CD4-positive, alpha-beta T cell treated with Interleukin-1 beta for 1 hour (primary cell): ENCODE data around the gene TRPV3.
A peak's percentile ranks its signal among the peaks of the same experiment; 100 is the strongest.
"Not testable (repeated sequence)": the region's sequence is repeated elsewhere in the genome, so short reads cannot be mapped to it uniquely, and the experiment has no call there.

ENCODE experiments used
- DNase-seq, 2 donors: peaks; one replicate each; pipeline ENCODE4 v3.0.0-alpha.2; 2020 to 2022

TRPV3 gene

DNA sequence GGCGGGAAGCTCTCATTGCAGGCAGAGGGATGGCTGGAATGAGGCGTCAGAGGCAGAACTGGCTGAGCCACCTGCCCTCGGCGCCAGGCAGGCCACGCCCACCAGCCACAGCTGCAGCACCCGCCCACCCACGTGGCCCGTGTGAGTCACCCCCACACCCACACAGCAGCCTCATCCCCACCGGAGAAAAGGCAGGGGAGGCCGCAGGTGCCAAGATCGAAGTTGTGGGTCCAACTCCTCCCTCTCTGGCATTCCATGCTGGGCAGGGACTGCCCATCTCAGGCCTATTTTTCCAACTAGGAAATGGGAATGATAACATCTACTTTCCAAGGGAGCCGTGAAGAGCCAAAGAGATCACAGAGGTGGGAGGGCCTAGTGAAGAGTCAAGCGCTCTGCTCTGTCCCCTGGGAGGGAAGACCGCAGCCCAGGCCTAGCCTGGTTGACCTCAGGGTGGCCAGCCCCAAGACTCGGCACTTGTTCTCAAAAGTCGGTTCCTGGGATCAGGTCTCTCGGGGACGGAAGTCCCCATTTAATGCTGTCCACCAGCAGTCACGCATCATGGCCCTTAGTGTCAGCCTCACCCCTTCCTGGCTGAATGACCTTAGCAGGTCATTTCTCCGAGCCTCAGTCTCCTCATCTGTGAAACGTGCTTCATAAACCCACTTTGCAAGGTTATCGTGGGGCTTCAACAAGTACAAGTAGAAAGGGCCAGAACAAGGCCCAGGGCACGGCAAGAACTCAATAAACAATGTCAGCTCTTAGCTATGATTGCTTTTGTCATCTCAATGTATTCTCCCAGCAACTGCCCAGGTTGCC, at the start of gene TRPV3:
Gene TRPV3, minus strand, starts transcription at position 45 of the 816 bp plus-strand sequence. CDS start 2,962 bp downstream, outside the sequence.
- peak; percentile 27 to 37 for DNase-seq

DNA sequence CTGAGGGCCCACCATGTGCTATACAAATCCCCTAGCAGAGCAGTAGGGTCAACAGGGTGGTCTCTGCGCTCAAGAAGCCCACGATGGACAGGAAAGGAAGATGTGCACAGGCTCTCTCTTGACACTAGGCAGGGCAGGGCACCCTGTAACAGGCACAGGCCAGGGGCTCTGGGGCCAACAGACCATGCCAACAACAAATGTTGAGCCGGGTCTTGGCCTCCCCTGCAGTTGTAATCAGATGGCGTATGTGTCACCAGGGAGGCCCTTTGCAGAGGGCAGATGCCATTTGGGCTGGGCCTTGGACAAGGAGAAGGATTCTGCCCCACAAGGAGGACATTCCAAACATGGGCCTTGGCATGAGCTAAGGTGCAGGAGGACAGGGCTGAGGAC, 46.3 kb upstream of the TRPV3 start:
- no peak for DNase-seq

DNA sequence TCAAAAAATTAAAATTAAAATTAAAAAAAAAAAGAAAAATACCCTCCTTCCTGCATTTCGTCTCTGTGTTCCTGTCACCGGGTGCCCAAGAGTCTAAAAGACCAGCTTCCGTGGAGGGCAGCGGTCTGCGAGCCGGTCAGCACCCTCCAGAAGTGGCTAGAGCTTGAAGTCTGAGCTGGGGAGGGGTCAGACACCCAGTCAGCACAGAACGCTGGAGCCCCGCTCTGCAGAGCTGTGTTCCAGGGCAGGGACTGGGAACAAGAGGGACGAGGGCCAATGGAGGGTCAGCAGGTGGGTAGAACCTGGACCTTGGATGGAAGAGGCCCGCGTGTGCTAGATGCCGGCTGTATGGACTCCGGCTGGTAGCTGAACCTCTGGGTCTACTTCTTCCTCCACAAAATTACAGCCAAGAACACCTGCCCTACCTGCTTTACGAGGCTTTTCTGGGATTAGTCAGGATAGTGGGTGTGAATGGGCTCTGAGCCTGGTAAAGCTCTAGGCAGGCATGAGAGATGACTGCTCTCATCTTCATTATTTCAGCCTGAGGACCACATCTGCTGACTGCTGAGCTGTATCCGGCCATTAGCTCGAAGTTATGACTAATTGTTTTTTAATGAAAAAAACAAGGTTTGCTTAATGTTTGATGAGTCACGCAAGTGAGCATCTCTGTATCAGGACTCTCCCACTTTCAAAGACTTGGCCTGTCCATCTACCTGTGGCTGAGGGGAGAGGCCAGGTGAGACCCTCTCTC, 45.7 kb upstream of the TRPV3 start:
- DNase-seq, result no peak

DNA sequence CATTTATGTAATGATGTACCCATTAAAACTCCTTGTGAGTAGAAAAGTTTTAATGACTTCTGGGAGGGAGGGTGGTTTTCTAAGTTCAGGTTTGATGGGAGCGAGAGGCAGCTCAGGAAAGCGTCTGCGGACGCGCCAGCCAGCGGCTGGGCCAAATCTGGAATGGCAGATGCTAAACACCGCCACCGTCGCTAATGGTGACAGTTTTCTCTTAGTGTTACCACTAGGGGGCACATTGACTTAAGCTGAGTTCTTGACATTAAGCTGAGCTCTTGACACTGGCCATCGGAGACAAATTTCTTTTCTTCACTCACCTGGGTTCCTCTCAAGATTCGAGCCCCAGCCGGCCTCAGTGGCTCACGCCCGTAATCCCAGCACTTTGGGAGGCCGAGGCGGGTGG, 44.9 kb upstream of the TRPV3 start:
- DNase-seq, result peak in 1 of 2 donors; percentile 16

DNA sequence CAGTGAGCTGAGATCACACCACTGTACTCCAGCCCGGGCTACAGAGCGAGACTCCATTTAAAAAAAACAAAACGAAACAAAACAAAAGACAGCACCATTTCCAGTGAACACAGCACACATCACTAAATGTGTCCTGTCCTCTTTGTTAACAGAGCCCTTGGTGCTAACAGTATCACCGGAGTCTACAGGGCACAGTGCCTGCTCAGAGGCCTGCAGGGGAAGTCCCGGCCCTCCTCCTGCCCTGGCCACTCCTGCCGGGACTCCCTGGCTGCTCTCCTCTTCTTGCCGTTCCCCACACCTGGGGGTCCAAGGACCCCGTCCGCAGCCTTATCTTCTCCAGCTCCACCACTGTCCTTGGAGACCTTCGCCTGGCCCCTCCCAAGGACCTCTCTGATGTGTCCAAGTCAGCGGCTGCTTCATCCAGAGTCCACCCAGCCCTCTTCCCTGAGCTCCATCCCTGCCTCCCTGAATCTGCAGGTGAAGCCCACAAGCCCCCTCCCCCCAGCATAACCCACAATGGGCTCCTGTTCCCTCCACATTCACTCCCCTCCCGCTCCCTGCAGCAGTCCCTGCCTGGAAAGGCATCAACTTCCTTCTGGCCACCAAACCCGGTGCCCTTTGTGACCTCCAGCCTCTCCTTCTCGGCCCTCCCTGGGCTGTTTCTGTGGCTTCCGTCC, 43.1 kb upstream of the TRPV3 start:
- no peak for DNase-seq

DNA sequence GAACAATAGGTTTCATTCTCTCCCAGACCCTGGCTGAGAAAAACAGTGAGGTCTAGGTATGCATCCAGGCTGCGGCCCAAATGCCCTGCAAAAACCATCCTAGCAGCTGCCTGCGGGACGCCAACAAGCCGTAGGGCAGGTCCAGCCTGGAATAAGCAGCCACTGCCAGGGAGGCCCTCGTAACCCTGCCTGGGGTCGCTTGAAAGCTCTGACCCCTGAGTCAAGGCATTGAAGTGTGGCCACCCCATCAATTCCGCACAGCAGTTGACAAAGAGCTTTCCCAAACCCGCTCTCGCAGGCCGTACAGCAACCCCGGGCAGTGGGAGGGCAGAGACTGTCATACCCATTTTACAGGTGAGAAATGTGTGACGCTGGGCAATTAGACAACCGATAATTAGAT, 40.5 kb upstream of the TRPV3 start:
- DNase-seq, result no peak

DNA sequence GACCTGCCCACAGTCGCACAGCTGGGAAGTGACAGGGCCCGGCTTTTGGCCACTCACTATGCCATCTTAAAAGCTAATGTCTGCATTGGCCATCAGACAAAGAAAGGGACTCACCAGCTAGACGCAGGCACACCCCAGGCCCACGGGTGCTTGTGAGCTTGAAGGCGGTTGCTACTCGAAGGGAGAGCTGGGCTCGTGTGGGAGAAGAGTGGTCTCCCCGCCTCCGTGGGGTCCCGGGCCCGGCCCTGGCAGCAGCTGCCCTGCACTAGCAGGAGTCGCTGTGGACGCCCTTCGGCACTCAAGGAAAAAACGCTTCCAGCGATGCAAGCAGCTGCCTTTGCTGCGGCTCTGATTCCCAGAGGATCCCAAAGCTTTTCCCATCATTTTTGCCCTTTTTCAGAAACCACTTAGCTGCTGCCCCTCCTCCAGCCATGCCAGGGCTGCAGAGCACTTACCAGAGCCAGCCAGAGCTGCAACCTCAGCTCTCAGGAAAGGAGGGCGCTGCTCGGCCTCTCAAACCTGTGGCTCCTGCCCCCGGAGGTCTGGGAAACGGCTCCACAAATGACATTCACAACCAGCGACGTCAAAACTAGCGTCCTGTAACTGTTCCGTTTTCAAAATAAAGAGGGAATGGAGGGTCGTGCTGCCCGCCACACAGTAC, 39.3 kb upstream of the TRPV3 start:
- DNase-seq, result no peak

DNA sequence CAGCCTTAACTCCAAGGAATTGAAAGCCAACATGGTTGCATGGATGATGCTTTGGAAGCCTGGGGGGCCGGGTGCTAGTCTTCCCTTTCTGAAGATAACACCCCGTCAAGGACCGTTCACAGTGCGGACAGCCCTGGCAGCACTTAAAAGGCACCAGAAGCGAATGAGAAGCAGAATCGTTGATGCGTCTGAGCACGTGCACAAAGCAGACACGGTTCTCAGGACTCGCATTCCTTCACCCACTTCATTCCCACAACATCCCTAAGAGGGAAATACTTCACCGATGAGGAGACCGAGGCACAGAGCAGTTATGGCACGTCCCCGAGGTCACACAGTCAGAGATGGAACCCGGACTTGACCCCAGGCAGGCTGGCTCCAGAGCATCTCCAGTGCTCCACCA, 37.4 kb upstream of the TRPV3 start:
- no peak for DNase-seq

DNA sequence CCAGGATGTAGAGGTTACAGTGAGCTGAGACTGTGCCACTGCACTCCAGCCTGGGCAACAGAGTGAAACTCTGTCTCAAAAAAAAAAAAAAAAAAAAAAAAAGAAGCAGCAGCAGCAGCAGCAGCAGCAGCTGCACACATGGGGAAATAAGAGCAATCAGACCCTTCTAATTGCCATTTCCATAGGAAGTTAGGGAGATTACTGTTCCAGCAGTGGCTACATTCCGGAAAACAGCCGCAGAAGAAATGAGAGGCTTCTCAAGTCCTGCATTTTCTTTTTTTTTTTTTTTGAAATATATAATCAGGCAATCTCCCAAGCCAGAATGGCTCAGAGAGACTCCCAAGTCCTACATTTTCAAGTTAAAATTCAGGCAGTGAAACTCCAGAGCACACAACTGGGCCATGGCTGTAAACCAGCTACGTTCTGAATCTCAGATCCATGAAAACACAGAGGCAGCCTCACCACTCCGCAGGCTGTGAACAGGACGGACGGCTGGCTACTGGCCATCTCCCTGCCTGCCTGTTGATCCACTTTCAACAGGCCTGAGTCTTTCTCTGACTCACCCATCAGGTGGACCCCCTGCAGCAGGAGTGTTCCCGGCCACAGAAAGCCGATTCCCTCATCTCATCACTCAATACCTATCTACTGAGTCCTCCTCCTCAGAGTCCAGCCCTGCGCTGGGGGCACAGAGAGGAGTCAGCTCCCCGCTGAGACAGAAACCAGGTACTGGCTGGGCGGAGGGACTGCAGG, 36.6 kb upstream of the TRPV3 start:
- no peak for DNase-seq

DNA sequence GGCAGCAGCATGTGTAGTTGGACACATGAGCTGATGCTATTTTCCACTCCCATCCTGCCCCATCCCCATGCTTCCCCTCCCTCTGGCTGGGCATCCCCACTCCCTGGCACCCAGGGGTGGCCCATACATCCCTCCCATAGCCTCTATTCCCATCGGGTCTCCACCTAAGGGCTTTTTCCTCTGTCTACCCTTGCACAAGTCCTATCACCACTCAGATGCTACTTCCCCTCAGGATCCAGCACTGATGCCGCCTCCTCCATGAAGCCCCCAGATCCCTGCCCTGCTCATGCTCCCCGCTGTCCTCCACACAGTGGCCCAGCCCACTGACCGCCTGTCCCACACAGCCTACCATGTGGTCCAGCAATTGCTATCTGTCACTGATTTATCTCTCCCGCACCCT, 35.8 kb upstream of the TRPV3 start:
- DNase-seq, result no peak

DNA sequence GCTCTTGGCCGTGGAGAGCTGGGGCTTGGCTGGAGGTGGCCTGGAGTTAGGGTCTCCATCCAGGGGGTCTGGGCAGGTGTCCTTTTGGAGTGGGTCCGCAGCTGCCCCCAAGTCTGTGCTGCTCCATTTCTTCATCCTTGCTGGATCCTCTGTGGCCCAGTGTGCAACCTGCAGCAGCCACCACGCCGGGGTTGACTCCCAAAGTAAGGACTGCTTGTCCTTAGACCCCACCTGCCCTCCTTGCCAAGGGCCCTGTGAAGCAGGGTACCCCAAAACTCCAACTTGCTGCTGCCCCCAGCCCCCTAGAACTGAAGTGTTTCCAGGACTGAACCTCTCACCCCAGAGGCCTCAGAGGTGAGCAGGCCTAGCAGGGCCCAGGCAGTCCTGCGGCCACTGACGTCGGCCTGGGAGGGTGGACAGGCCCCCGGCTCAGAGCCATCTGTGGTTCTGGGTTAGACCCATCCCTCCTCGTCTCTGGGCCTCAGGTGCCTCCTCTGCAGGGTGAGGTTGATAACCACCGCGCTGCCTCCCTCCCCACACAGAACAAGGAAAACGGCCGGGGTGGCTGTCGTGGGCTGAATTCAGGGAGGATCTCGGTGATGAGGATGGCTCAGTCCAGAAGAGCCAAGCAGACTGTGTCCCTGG, 34.7 kb upstream of the TRPV3 start:
- no peak for DNase-seq

DNA sequence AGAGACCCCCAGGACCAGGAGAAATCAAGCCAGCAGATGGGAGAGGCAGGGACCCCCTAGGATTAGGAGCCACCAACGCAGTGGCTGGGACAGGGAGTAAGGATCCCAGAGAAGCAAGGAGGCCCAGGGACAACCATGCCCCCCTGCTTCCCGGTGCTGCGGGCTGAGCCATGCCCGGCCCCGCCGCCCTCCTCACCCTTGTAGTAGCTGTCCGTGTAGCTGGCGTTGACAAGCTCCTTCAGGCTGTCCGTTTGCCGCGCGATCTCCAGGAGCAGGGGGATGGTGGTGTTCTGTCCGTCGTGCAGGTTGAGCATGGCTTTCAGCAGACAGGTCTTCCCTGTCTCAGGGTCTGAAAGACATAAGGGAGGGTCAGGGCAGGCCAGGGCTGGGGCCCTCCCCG, 33.2 kb upstream of the TRPV3 start:
- DNase-seq, result no peak

DNA sequence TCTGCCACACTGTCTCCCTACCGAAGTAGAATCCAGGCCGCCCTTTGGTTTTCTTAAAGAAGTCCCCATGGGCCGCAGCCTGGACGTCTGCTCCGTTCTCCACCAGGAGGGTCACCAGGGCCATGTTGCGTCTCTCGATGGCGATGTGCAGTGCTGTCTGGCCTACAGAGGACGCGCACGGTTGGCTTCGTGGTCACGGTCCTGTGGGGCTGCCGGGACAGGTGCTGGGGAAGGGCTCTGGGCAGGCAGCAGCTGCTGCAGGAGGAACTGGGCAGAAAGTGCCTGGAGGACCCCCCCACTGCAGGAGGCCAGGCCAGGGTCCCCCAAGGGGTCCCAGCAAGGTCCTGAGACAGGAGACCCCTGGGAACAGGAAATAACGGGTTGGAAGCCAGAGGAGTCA, 32.6 kb upstream of the TRPV3 start:
- no peak for DNase-seq

DNA sequence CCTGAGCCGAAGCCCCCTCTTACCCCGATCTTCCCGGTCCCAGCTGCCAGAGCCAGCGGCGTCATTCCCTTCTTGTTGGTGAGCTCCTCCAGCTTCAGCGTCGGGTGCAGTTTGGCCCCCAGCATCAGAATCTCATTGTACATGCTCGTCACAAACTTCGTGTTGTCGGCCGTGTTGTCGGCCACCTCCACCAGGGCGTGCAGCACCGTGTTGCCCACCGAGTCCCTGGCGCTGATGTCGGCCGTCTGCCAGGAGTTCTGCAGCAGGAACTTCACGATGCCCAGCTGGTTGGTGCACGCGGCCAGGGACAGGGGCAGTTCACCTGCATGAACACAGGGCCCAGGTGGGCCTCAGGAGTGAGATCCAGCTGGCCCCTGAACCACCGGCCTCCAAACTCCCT, 32.2 kb upstream of the TRPV3 start:
- DNase-seq, result no peak

DNA sequence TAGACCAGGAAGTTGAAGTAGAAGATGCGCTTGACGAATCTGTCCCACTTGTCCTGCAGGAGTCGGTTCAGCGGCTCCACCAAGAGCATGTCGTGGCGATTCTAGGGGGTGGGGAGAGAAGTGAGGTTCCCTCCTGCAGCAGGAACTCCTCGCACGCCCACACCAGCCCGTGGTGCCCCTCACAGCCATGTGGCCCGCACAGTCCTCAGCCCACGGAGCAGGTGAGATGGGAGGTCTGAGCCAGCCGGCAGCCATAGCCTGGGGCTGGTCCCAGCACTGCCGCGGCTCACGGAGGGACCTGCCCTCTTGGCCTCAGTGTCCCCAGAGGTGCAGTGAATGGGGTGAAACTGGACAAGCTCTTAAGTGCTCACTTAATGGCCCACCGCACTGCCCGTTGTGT, 28.2 kb upstream of the TRPV3 start:
- no peak for DNase-seq

DNA sequence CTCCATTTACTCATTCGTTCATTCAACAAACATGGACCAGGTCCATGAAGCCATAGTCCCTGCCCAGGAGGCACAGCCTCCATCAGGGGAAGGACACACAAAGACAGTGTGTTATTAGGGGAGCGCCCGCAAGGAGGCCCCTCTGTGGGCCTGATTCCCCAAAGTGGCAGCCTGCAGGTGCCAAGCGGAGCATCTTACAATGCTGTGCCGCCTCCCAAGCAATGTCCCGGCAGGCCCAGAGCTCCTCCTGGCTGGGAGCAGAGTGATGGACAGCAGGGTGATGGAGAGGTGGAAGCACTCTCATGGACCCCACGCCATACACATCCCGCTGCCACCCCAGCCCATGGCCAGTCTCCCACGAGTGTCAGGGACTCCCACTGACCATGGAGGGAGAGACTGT, 25.8 kb upstream of the TRPV3 start:
- DNase-seq, result no peak

DNA sequence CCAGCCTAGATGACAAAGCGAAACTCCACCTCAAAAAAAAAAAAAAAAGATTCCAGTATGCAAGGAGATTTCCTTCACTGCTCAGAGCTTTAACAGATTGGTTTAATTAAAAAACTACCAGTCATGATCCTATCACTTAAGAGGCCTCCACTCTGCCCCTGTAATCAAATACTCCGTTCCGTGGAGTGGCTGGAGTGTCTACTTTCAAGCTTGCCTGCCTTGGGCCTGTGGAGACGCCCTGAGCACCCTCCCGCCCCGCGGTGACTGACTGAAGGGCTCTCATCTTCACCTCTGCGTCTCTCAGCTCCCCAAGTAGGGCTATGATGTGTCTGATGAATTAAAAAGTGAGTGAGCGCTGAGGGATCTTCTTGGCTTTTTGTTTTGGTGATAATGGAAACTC, 25.3 kb upstream of the TRPV3 start:
- DNase-seq, result no peak

DNA sequence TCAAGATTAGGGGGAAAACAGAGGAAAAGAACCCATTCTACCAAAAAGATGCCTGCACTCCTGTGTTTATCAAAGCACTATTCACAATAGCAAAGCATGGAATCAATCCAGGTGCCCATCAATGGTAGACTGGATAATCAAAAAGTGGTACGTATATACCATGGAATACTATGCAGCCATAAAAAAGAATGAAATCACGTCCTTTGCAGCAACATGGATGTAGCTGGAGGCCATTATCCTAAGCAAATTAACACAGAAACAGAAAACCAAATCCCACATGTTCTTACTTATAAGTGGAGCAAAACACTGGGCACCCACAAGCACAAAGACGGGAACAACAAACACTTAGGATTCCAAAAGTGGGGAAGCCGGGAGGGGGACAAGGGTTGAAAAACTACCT, 21.1 kb upstream of the TRPV3 start:
- not testable (repeated sequence) for DNase-seq

DNA sequence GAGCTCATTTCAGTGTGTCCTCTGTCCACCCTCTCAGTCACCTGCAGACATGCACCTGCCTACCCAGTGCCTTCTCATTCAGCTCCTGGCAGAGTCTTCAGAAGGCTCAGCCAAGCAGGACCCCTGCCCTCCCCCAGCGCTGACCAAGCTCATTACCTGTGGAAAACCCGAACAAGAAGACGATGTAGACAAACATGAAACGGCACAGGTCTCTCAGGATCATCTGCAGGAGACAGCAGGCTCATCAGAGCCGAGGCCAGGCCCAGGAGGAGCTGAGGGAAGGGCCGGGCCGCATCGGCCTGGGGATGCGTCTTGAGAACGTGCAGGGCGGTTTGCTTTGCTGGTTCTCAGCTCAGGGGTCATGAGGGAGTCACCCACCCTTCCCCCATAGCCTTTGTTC, 19.4 kb upstream of the TRPV3 start:
- no peak for DNase-seq

DNA sequence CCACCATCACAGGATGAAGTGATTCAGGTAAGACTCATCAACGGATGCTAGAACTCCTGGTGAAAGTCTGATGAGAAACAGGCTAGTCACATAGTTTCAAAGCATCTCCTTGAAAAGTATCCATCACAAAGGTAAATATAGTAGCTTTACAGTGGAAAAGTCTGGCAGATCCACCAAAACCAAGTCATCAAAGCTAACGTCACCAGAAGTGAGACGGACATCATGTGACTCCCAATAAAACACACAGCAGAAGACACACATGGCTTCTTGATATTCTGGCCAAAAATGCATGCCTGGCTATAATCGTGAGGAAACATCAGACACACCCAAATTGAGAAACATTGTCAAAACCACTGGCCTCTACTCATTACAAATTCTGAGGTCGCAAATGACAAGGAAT, 17.9 kb upstream of the TRPV3 start:
- no peak for DNase-seq

DNA sequence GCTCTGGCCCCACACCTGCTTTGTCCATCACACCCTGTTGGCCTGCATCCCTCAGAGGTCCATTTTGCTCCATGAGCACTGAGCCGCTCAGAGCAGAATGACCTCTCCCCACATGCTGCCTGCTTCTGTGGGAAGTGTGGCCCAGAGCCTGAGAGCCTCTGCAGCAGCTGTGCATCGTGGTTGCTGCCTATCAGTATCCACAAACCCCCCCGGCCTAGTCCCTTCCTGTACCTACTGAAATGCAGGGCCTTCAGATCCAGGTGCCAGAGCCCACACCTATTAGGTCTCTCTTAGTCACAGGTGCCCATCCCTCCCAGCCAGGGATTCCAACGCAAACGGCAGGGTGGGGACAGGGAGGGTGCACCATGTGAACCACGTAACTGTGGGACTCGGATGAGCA, 16.6 kb upstream of the TRPV3 start:
- DNase-seq, result no peak
